ENCODE data around the gene SSB. TPM values are rescaled to one million over a fixed set of nuclear protein-coding genes. Genes with fewer than 3 reads are reported as not detected.

Gene SSB
- total and polyA plus RNA-seq, 2 of the 13 experiments (the other 11 are each of a cell fraction or from before 2014, with no cell fraction given): 109 to 208 TPM

DNA sequence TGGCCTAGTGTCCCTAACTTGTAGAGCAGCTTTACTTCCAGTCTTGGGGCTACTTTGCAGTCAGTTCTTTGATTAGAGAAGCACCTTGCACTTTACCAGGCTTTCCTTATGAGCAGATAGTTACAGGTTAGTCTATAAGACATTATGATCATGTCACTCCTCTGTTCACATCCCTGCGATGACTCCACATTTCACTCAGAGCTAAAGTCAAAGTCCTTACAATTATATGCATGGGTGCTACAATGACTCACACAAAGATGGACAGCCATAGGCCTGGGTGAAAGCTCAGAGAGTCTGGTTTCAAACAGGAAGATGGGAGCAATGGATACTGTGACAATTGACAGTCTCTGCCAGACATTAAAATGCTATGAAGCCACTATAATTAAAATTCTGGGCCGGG lies 27.1 kb upstream of the SSB start (continued):
- no peak for TF ChIP-seq ONECUT2 (CRISPR knock-in tag; IDR thresholded peaks at IDR 0.05)
- no peak for TF ChIP-seq PLRG1 (conservative IDR thresholded peaks at IDR 0.05)
- TF ChIP-seq NCOA1 (CRISPR knock-in tag; IDR thresholded peaks at IDR 0.05): no peak
- no peak for TF ChIP-seq NPAS2 (CRISPR knock-in tag; IDR thresholded peaks at IDR 0.05; ENCODE audit: borderline replicate concordance)
- no peak for TF ChIP-seq POLR2A (IDR thresholded peaks at IDR 0.05; ENCODE audit: insufficient read depth in 1 of 2, low read depth in 2 of 2, low read length in 2 of 2)

DNA sequence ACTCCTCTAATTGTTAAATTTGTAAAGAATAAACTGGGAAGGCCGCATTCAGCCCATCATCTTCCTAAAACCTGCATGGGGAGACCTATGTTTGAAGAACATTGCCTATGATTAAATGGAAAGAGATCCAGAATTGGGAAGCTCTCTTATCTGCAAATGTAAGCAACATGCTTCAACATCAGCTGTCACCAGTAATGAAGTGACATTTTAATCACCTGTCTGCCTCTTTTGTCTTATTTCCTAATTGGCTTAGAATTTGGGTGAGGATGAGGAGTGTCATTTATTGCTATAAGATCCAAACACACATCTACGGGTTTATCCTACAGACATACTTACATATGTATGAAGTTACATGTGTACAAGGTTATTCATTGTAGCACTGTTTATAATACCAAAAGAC lies 26.0 kb upstream of the SSB start:
- in situ Hi-C loops (cut with HindIII; ENCODE audit: extremely low pct_ligation_motif_present, low pct_unique_long_range_greater_than_20kb): no loop called here
- ChIA-PET CTCF (ENCODE audit: low intra/inter-chr PET ratio, low total read pairs) (no interaction called here), POLR2A (no interaction called here)
- FAIRE-seq: no peak
- no peak for DNase-seq (ENCODE audit: low spot score)
- BruUV-seq (replicated peaks): no TSS peak
- no peak for TF ChIP-seq HNRNPLL (IDR thresholded peaks at IDR 0.05; ENCODE audit: low read depth, low read length, poor library complexity, severe bottlenecking)
- no peak overlapping the region for H3K27ac ChIP-seq (ENCODE audit: extremely low read length, insufficient read depth, low read length)
- no peak overlapping the region for H3K4me2 ChIP-seq (ENCODE audit: low read depth, low read length)
- no peak overlapping the region for H3K4me3 ChIP-seq (replicated peaks in 1 of 3; ENCODE audit: insufficient read depth in 1 of 3, low read depth in 2 of 3, low read length in 3 of 3)
- WGBS (ENCODE audit: low lambda C conversion rate): 81% methylated on average over 2 of the region's 2 CpGs
- H3K36me3 ChIP-seq (replicated peaks in 1 of 2; ENCODE audit: control insufficient read depth in 1 of 2, insufficient read depth in 2 of 2, low read length in 2 of 2): no peaks in the 10 kb centered on the region
- no peak for ATAC-seq
- H2AFZ ChIP-seq (ENCODE audit: low read length): no peak overlapping the region
- H3K9me3 ChIP-seq (ENCODE audit: low read length): no peaks in the 10 kb centered on the region
- H4K20me1 ChIP-seq (ENCODE audit: insufficient read depth, low read length): no peaks in the 10 kb centered on the region
- H3K27me3 ChIP-seq (ENCODE audit: control insufficient read depth in 1 of 2, insufficient read depth in 2 of 2, low read length in 2 of 2): no peaks in the 10 kb centered on the region
- H3K4me1 ChIP-seq (ENCODE audit: insufficient read depth, low read length): peaks cover 22% of the 10 kb centered on the region
- H3K9ac ChIP-seq (ENCODE audit: insufficient read depth, low read depth, low read length): no peak overlapping the region
- H3K79me2 ChIP-seq (ENCODE audit: insufficient read depth, low read length): no peaks in the 10 kb centered on the region
- intact Hi-C loops (cut with micrococcal nuclease; ENCODE audit: unreplicated experiment): no loop called here

GRCh38 chr2:169775354-169775753 lies 23.3 kb upstream of the SSB start:
- intact Hi-C loops (cut with micrococcal nuclease; ENCODE audit: unreplicated experiment) (no loop called here), in situ Hi-C loops (cut with HindIII; ENCODE audit: extremely low pct_ligation_motif_present, low pct_unique_long_range_greater_than_20kb) (loop anchor here (5.0 kb wide), 1 partner anchor 328 kb away; no protein-coding TSS in a partner anchor)
- 62% methylated on average over 3 of the region's 3 CpGs for WGBS (ENCODE audit: low lambda C conversion rate)
- Histone ChIP-seq H4K20me1 (ENCODE audit: insufficient read depth, low read length) (no peaks in the 10 kb centered on the region), H3K27ac (ENCODE audit: extremely low read length, insufficient read depth, low read length) (no peak overlapping the region), H2AFZ (ENCODE audit: low read length) (no peak overlapping the region), H3K9me3 (ENCODE audit: low read length) (no peaks in the 10 kb centered on the region), H3K4me3 (replicated peaks in 1 of 3; ENCODE audit: insufficient read depth in 1 of 3, low read depth in 2 of 3, low read length in 3 of 3) (no peak overlapping the region), H3K4me1 (ENCODE audit: insufficient read depth, low read length) (peaks cover 35% of the 10 kb centered on the region), H3K27me3 (ENCODE audit: control insufficient read depth in 1 of 2, insufficient read depth in 2 of 2, low read length in 2 of 2) (no peaks in the 10 kb centered on the region), H3K9ac (ENCODE audit: insufficient read depth, low read depth, low read length) (no peak overlapping the region), H3K4me2 (ENCODE audit: low read depth, low read length) (no peak overlapping the region), H3K79me2 (ENCODE audit: insufficient read depth, low read length) (no peaks in the 10 kb centered on the region), H3K36me3 (replicated peaks in 1 of 2; ENCODE audit: control insufficient read depth in 1 of 2, insufficient read depth in 2 of 2, low read length in 2 of 2) (no peaks in the 10 kb centered on the region)
- BruUV-seq (replicated peaks): no TSS peak
- CTCF ChIA-PET (ENCODE audit: low intra/inter-chr PET ratio, low total read pairs): no interaction called here
- FAIRE-seq: no peak
- POLR2A ChIA-PET: interaction anchor here (1.1 kb wide), 1 partner anchor 23 kb away, joined by 3 read pairs; the partner anchor contains the start of gene SSB
- no peak for DNase-seq (ENCODE audit: low spot score)
- TF ChIP-seq ZSCAN22 (CRISPR knock-in tag; IDR thresholded peaks at IDR 0.05) (no peak), RXRB (CRISPR knock-in tag; IDR thresholded peaks at IDR 0.05; ENCODE audit: borderline replicate concordance) (no peak), SOX5 (CRISPR knock-in tag; IDR thresholded peaks at IDR 0.05; ENCODE audit: borderline replicate concordance) (no peak), ZFYVE20 (CRISPR knock-in tag; IDR thresholded peaks at IDR 0.05; ENCODE audit: borderline replicate concordance, low read depth) (no peak), RXRA (CRISPR knock-in tag; IDR thresholded peaks at IDR 0.05) (no peak), PLSCR1 (CRISPR knock-in tag; IDR thresholded peaks at IDR 0.05; ENCODE audit: borderline replicate concordance) (no peak), HOXA7 (CRISPR knock-in tag; IDR thresholded peaks at IDR 0.05) (no peak), RFXANK (CRISPR knock-in tag; IDR thresholded peaks at IDR 0.05) (no peak), MAFG (CRISPR knock-in tag; IDR thresholded peaks at IDR 0.05) (no peak)
- TF ChIP-seq, protein P1, sequence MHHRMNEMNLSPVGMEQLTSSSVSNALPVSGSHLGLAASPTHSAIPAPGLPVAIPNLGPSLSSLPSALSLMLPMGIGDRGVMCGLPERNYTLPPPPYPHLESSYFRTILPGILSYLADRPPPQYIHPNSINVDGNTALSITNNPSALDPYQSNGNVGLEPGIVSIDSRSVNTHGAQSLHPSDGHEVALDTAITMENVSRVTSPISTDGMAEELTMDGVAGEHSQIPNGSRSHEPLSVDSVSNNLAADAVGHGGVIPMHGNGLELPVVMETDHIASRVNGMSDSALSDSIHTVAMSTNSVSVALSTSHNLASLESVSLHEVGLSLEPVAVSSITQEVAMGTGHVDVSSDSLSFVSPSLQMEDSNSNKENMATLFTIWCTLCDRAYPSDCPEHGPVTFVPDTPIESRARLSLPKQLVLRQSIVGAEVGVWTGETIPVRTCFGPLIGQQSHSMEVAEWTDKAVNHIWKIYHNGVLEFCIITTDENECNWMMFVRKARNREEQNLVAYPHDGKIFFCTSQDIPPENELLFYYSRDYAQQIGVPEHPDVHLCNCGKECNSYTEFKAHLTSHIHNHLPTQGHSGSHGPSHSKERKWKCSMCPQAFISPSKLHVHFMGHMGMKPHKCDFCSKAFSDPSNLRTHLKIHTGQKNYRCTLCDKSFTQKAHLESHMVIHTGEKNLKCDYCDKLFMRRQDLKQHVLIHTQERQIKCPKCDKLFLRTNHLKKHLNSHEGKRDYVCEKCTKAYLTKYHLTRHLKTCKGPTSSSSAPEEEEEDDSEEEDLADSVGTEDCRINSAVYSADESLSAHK (CRISPR knock-in tag; IDR thresholded peaks at IDR 0.05; ENCODE audit: borderline replicate concordance): no peak
- ATAC-seq: no peak

Data from HepG2 (cell line).